Fibroblast of villous mesenchyme (primary cell): Measurements from ENCODE around the gene ARHGAP8. TPM values are rescaled to one million over a fixed set of nuclear protein-coding genes. Genes with fewer than 3 reads are reported as not detected.

ENCODE experiments used
- DNase-seq: peaks from one replicate; pipeline ENCODE4 v3.0.0-alpha.2; 2010; ENCODE audit warnings: low read depth
- H3K4me3 ChIP-seq: 2 replicates; pipeline ENCODE4 v1.5.1; 2011; ENCODE audit warnings: low read depth, mild to moderate bottlenecking, low read length
- total RNA-seq: library from RNA; depleted of rRNA; stranded (reverse); fragments of >200 nt; gene quantifications from 2 replicates; pipeline ENCODE4 v1.2.3, GENCODE V29; 2012
- TF ChIP-seq, protein P1 (sequence below): IDR thresholded peaks from 2 replicates; pipeline ENCODE4 v1.5.1; 2012; ENCODE audit warnings: low read depth, mild to moderate bottlenecking, low read length; ENCODE audit not compliant: insufficient read depth

ARHGAP8 gene
- total RNA-seq, 1 donor = under 0.01 TPM

DNA sequence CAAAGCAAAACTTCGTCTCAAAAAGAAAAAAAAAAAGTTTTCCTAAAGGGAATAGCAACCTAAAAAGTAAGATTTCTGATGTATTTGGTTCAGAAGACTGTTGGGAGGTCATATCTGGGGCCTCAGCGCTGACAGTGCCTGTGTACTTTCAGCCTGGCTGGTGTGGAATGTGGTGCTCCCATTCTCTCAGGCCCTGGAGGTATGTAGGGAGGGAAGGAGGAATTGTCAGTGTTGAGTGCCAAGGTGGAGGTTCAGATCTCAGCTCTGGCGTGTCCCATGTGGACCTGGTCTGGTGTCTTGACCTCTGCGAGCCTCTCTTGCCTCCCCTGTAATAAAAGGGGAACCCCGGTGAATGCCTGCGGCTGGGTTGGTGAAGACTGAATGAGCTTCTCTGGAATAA lies 28.0 kb upstream of the ARHGAP8 start:
- TF ChIP-seq, protein P1, sequence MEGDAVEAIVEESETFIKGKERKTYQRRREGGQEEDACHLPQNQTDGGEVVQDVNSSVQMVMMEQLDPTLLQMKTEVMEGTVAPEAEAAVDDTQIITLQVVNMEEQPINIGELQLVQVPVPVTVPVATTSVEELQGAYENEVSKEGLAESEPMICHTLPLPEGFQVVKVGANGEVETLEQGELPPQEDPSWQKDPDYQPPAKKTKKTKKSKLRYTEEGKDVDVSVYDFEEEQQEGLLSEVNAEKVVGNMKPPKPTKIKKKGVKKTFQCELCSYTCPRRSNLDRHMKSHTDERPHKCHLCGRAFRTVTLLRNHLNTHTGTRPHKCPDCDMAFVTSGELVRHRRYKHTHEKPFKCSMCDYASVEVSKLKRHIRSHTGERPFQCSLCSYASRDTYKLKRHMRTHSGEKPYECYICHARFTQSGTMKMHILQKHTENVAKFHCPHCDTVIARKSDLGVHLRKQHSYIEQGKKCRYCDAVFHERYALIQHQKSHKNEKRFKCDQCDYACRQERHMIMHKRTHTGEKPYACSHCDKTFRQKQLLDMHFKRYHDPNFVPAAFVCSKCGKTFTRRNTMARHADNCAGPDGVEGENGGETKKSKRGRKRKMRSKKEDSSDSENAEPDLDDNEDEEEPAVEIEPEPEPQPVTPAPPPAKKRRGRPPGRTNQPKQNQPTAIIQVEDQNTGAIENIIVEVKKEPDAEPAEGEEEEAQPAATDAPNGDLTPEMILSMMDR = no peak
- H3K4me3 ChIP-seq = no peak overlapping the region
- no peak for DNase-seq

DNA sequence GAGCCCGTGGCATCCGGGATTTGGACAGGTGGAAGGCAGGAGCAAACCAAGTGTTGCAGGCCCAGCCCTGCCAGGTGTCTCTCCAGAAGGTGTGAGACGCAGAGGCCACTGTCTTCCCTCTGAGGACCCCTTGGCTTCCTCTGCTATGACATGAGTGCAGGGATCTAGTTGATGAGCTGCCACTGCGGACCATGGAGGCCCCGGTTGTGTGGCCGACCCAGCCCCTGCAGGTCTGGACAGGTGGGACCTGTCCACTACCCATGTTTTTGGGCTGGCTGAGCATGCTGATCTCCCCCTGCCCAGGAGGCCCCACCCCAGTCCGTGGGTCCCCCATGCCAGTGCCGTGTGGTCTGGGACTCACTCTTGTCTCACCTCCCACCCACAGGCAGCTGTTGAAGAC lies 27.5 kb upstream of the ARHGAP8 start:
- H3K4me3 ChIP-seq = no peak overlapping the region
- DNase-seq = no peak
- TF ChIP-seq, protein P1 = no peak

DNA sequence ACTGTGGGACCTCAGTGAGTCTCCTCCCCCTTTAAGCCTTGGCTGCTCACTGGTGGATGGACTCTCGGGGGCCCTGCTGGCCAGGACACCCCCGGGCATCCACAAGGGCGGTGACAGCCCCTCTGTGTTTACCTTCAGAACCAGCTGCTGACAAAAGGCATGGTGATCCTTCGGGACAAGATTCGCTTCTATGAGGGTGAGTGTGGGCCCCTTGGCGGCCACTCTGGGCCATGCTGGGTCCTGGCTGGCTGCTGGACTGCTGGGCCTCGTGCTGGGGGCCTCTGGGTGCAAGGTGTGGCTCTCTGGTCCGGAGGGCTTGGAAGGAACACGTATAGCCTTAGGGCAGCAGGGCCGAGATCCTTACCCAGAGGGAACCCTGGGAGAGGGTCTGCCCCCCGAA lies 25.9 kb upstream of the ARHGAP8 start:
- no peak for DNase-seq
- TF ChIP-seq, protein P1 = no peak
- H3K4me3 ChIP-seq = no peak overlapping the region

DNA sequence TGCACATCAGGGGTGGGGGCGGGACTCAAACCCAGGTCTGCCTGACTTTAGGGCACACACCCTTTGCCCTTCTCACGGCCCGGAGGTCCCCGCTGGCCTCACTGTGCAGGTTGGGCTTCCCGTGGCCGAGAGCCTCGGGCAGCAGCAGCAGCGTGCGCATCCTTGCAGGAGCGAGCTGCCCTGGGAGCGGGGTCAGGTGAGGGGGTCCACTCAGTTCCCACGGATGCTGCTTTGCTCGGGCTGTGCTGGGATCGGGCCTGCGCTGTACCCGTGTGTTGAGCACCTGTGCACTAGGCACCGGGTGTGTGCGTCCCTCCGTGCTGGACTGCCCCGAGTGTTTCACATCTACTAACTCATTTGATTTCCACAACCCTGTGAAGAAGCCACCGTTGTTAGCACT lies 25.2 kb upstream of the ARHGAP8 start:
- DNase-seq = no peak
- TF ChIP-seq, protein P1 = no peak
- no peak overlapping the region for H3K4me3 ChIP-seq

DNA sequence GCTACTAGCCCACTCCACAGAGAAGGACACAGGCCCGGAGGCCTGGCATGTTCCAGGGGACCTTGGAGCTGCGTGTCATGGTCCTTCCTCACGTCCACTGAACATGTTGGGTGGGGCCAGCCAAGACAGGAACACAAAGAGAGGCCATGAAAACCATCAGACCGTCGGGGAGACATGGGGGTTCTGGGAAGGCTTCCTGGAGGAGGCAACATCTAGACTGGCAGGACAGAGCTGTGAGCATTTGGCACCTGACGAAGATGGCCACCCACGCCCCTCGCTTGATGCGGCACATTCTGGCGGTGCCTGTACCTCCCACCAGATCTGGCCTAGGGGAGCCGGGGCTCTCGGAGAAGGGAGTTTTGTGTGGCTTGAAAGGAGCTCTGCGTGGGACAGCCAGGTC lies 24.7 kb upstream of the ARHGAP8 start:
- TF ChIP-seq, protein P1 = no peak
- no peak for DNase-seq
- no peak overlapping the region for H3K4me3 ChIP-seq

DNA sequence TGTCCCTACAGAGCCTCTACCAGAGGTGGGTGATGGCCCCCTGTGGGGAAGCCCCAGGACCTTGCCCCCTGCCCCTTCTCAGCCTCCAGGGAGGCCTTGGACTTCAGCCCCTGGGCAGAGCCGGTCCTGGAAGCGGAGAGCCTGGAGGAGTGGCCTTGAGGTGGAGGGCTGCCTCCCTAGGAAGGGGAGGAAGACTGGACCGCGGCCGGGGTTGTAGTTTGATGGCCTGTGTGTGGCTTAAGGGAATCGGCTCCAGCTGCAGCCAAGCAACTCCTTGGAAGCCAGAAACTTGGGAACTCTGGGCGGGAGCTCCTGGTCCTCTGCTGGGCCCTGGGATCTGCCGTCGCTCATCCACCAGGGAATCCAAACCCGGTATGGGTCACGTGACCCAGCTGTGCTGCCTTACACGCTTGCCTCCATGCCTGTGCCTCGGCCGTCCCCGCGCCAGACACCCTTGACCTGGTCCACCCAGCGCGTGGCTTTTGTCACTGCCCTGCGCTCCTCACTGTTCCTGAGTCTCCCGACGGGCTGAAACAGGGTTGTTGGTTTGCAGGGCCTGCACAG lies 23.5 kb upstream of the ARHGAP8 start:
- TF ChIP-seq, protein P1 = no peak
- H3K4me3 ChIP-seq = no peak overlapping the region
- no peak for DNase-seq

DNA sequence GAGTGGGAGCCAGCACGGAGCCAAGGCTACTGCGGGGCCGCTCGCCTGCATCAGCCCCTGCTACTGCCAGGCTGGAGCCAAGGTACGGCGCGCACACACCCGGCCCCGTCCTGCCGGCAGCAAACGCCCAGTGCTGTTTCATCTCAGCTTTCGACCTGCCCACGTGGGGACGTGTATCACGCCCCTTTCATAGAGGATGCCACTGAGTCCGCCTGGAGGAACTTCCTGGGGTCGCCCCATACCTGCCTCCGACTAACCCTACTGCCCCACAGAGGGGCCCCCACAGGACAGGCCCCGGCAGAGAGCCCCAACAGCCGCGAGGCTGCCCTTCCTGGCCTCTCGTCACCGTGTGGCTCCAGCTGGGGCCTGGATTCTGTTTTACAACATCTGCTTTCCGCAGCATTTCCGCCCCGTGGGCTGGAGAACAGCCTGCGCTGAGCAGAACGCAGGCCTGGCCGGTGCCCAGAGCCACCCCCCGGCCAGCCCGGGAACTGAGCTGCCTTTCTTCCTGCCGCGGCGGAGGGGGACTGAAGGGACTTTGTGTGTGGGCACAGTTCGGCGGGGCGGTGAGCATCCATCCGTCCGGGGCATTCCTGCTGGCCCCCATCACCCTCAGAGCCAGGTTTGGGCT lies 22.9 kb upstream of the ARHGAP8 start:
- no peak overlapping the region for H3K4me3 ChIP-seq
- TF ChIP-seq, protein P1 = peak; percentile 62
- DNase-seq = peak; percentile 86
